Activated CD4-positive, alpha-beta T cell treated with anti-CD3 and anti-CD28 coated beads, Interleukin-2, Interleukin-4, amounts not matched to agents 100 ng/mL and 50 ng/mL, durations not matched to agents 16 hours and 8 hours (primary cell): ENCODE results near the gene MKNK1.

Experiments
- DNase-seq: peaks from one replicate; pipeline ENCODE4 v3.0.0-alpha.2; 2020; ENCODE audit warnings: low spot score

MKNK1 gene

GRCh38 chr1:46522184-46522968 is 81.7 kb downstream of the MKNK1 start:
- DNase-seq: peak; percentile 87

- no peak for DNase-seq
Observed at GRCh38 chr1:46521414-46521813, 82.7 kb downstream of the MKNK1 start.

GRCh38 chr1:46520063-46520911 is 83.8 kb downstream of the MKNK1 start:
- DNase-seq: no peak

GRCh38 chr1:46519209-46519608 is 84.9 kb downstream of the MKNK1 start:
- DNase-seq: no peak

GRCh38 chr1:46517932-46518498 is 86.1 kb downstream of the MKNK1 start:
- no peak for DNase-seq

- DNase-seq: no peak
Observed at GRCh38 chr1:46517010-46517600, 87.0 kb downstream of the MKNK1 start.

GRCh38 chr1:46516200-46516950 is 87.7 kb downstream of the MKNK1 start:
- no peak for DNase-seq

- DNase-seq: no peak
Observed at GRCh38 chr1:46515576-46515975, 88.5 kb downstream of the MKNK1 start.

GRCh38 chr1:46513536-46513935 is 90.5 kb downstream of the MKNK1 start:
- no peak for DNase-seq

GRCh38 chr1:46512792-46513190 is 91.3 kb downstream of the MKNK1 start:
- DNase-seq: no peak

- no peak for DNase-seq
Observed at GRCh38 chr1:46512135-46512791, 91.8 kb downstream of the MKNK1 start.

- DNase-seq: no peak
Observed at GRCh38 chr1:46510998-46511365, 93.1 kb downstream of the MKNK1 start.

- DNase-seq: no peak
Observed at GRCh38 chr1:46510341-46510997, 93.6 kb downstream of the MKNK1 start.

GRCh38 chr1:46508757-46509156 is 95.3 kb downstream of the MKNK1 start:
- no peak for DNase-seq
